ENCODE measurements around the gene ACTG2.

DNA sequence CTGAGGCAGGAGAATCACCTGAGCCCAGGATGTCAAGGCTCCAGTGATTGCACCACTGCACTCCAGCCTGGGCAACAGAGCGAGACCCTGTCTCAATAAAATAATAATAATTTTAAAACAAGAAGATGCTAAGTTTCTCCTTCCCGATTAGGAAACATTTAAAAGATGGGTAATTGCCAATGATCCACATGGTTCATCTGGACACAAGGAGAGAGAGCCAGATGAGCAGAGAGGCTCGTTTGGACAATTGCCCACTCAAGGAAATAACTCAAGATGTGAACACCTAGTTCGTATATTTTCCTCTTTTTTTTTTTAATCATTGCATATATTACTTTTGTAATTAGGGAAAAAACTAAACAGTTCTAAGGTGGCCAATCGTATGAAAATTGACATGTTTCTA is 3.6 kb upstream of the ACTG2 start:
- no peak for TF ChIP-seq EZH2 (IDR thresholded peaks at IDR 0.05; ENCODE audit: insufficient read depth, poor library complexity, severe bottlenecking)
- TF ChIP-seq EZH2phosphoT487 (IDR thresholded peaks at IDR 0.05; ENCODE audit: insufficient read depth, low read depth) = no peak
